Measurements from ENCODE around the gene ZNF35.

ZNF35 gene

GRCh38 chr3:44685128-44685800 is 36.7 kb downstream of the ZNF35 start:
- DNase-seq: peak; percentile 34

GRCh38 chr3:44687898-44688297 is 39.4 kb downstream of the ZNF35 start:
- no peak for DNase-seq

Data from hematopoietic multipotent progenitor cell treated with erythropoietin and hydrocortisone succinate and interleukin-3 and kit ligand, for 8 days (in vitro differentiated cells).